Measurements from ENCODE around the gene FGD4. TPM values are rescaled to one million over a fixed set of nuclear protein-coding genes. Genes with fewer than 3 reads are reported as not detected.

Gene FGD4
- total RNA-seq, 1 donor: 17.3 TPM

DNA sequence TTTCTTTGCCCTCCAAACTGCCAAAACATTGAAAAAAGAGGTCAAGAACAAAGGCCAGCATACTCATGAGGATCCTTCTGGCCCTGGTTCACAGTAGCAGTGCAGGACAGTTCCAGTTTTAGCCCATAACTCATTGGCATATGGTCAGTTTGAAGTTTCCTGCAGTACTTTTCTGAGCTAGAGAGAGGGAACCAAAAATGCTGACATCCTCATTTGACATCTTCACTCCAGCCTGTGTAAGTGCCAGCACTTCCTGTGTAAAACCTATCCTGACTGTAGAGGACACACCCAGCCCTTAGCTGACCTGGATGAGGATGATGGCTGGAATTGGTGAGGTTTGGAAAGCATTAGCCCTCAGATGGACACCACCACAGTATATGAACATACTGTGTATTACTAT is 84.1 kb downstream of the FGD4 start:
- Histone ChIP-seq H3K27me3 (ENCODE audit: insufficient read depth, low read length) (no peaks in the 10 kb centered on the region), H3K4me3 (ENCODE audit: low read length) (no peak overlapping the region), H3K4me1 (ENCODE audit: insufficient read depth, low read length) (peaks cover 51% of the 10 kb centered on the region), H3K9me3 (ENCODE audit: low read depth, low read length) (no peaks in the 10 kb centered on the region)

DNA sequence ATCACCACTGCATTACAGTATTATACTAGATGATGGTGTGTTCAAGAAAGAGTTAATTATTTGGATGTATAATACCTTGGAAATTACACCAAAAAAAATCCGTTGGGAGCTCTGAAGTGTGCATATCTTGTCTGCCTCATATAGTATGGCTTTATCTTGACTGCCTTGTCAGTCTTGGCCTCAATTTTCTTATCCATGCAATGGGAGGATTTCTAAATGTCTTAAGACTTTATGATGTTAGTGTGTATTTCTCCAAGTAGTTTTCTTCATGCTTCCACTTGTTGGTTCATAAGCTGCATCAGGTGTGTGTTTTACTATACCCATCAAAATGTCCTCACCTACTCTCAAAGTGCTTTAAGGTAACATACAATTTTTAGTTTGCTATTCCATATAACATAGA is 84.6 kb downstream of the FGD4 start:
- Histone ChIP-seq H3K9me3 (ENCODE audit: low read depth, low read length) (no peaks in the 10 kb centered on the region), H3K27me3 (ENCODE audit: insufficient read depth, low read length) (no peaks in the 10 kb centered on the region), H3K4me3 (ENCODE audit: low read length) (no peak overlapping the region), H3K4me1 (ENCODE audit: insufficient read depth, low read length) (peaks cover 48% of the 10 kb centered on the region)

DNA sequence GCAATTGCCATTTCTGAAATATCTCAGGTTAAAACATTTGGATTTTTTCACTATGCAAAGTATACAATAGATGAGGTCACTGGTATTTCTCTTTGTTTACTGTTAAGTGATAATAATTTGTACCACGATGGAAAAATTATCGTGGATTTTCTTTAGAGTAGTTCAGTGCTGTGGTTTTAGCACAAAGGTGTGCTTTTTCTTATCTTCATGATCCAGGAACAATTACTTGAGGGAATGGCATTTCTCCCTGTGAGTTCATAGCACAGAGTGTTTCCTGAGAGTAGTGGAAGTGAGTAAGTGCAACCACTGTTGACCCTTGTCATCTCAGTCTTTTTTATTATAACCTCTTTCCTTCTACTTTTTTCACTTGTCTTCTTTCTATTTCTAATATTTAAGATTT is 86.8 kb downstream of the FGD4 start:
- Histone ChIP-seq H3K27me3 (ENCODE audit: insufficient read depth, low read length) (no peaks in the 10 kb centered on the region), H3K4me1 (ENCODE audit: insufficient read depth, low read length) (peaks cover 42% of the 10 kb centered on the region), H3K9me3 (ENCODE audit: low read depth, low read length) (no peaks in the 10 kb centered on the region), H3K4me3 (ENCODE audit: low read length) (peak overlapping the region; percentile 46)

GRCh38 chr12:32488132-32488531 is 88.8 kb downstream of the FGD4 start:
- Histone ChIP-seq H3K9me3 (ENCODE audit: low read depth, low read length) (no peaks in the 10 kb centered on the region), H3K4me1 (ENCODE audit: insufficient read depth, low read length) (peaks cover 34% of the 10 kb centered on the region), H3K4me3 (ENCODE audit: low read length) (no peak overlapping the region), H3K27me3 (ENCODE audit: insufficient read depth, low read length) (no peaks in the 10 kb centered on the region)

DNA sequence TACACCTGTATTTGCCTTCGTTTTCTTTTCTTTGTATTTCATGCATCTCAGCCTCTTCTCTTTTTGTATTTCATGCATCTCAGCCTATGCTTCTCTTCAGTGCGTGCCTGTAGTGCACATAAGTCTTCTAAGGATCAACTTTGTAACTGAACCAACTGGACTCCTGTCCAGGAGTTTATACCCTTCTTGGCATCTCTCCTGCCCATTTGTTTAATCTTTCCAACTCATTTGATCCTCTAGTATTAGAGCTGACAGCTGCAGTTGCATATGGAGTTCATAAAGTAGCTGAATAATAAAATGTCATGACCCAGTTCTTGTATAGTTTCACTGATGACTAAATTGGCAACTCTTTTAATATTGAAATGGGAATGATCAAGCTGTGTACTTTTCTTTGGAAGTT is 89.7 kb downstream of the FGD4 start:
- Histone ChIP-seq H3K4me1 (ENCODE audit: insufficient read depth, low read length) (peaks cover 32% of the 10 kb centered on the region), H3K27me3 (ENCODE audit: insufficient read depth, low read length) (no peaks in the 10 kb centered on the region), H3K4me3 (ENCODE audit: low read length) (no peak overlapping the region), H3K9me3 (ENCODE audit: low read depth, low read length) (no peaks in the 10 kb centered on the region)

DNA sequence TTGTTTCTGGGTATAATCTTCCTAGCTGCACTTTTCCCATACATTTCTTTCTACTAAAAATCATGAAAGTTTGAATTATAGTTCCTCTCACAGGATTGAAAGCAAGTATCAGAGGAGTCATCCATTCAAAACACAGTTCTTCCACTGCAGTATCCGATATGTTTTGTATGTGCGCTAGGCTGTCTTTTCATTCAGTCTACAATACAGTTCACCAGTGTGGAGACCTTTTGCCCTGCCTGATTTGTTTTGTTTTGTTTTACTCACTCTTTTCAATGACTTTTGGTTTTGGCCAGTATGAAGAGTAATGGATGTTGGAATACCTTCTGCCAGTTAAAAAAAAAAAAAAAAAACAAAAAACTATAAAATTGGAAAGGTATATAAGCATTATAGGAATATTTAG is 91.4 kb downstream of the FGD4 start:
- H3K4me1 ChIP-seq (ENCODE audit: insufficient read depth, low read length): peaks cover 27% of the 10 kb centered on the region
- H3K27me3 ChIP-seq (ENCODE audit: insufficient read depth, low read length): no peaks in the 10 kb centered on the region
- no peaks in the 10 kb centered on the region for H3K9me3 ChIP-seq (ENCODE audit: low read depth, low read length)
- no peak overlapping the region for H3K4me3 ChIP-seq (ENCODE audit: low read length)

DNA sequence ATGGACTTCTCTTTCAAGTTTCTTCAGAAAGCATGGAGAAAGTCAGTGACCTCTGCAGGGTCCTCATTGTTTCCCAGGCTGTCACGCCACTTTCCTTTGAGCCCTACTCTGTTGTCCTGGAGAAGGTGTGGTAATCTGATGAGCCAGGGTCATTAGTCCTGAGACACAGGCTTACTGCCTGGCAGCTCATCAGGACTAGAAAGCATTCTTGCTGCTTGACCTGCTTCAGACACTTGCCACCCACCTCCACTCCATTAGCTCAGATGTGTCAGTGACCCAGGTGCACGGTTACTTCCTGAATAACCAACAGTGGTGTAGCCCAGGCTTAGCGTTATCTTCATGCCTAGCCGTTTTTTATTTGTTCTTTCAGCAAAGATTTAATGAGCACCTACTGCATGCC is 93.9 kb downstream of the FGD4 start:
- H3K9me3 ChIP-seq (ENCODE audit: low read depth, low read length): no peaks in the 10 kb centered on the region
- no peaks in the 10 kb centered on the region for H3K27me3 ChIP-seq (ENCODE audit: insufficient read depth, low read length)
- peaks cover 28% of the 10 kb centered on the region for H3K4me1 ChIP-seq (ENCODE audit: insufficient read depth, low read length)
- H3K4me3 ChIP-seq (ENCODE audit: low read length): no peak overlapping the region

DNA sequence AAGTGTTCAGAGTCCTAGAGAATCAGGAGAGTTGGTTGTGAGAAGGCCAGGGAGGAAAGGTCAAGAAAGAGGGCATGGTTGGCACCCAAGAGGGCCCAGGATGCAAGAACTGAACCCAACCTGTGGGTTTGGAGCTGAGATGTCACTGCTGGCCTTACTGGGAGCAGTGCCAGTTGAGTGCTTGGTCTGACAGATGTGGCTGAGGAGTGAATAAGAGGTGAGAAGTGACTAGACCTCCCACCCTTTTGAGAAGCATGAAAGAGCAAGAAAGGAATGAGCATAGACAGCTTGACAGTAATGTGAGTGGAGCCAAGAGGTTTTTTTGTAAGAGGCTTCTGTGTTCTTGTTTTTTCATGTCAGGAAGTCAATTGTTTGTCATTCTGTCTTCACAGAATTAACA is 95.3 kb downstream of the FGD4 start:
- H3K27me3 ChIP-seq (ENCODE audit: insufficient read depth, low read length): no peaks in the 10 kb centered on the region
- peaks cover 29% of the 10 kb centered on the region for H3K4me1 ChIP-seq (ENCODE audit: insufficient read depth, low read length)
- no peak overlapping the region for H3K4me3 ChIP-seq (ENCODE audit: low read length)
- no peaks in the 10 kb centered on the region for H3K9me3 ChIP-seq (ENCODE audit: low read depth, low read length)

DNA sequence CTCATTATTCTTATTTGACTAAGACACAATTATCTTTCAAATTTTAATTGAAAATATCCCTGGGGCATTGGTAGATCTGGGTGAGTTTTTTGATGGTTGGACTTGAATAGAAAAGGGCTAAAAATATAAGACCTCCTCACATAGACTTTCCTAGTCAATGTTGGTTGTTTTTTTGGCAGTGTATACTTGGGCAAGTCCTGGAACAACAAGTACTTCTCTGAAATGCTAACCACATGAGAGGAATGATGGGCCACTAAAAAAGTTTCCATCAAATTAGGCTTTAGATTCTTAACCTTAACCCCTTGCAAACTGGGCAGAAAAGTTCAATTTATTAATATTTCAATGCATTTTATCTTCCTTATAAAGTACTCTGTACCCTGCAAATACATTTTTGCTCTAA is 97.6 kb downstream of the FGD4 start:
- H3K27me3 ChIP-seq (ENCODE audit: insufficient read depth, low read length): no peaks in the 10 kb centered on the region
- no peaks in the 10 kb centered on the region for H3K9me3 ChIP-seq (ENCODE audit: low read depth, low read length)
- H3K4me3 ChIP-seq (ENCODE audit: low read length): no peak overlapping the region
- H3K4me1 ChIP-seq (ENCODE audit: insufficient read depth, low read length): peaks cover 32% of the 10 kb centered on the region

- Histone ChIP-seq H3K4me1 (ENCODE audit: insufficient read depth, low read length) (peaks cover 41% of the 10 kb centered on the region), H3K9me3 (ENCODE audit: low read depth, low read length) (no peaks in the 10 kb centered on the region), H3K4me3 (ENCODE audit: low read length) (no peak overlapping the region), H3K27me3 (ENCODE audit: insufficient read depth, low read length) (no peaks in the 10 kb centered on the region)
Observed at GRCh38 chr12:32497864-32498263, 98.5 kb downstream of the FGD4 start.

- Histone ChIP-seq H3K4me3 (ENCODE audit: low read length) (no peak overlapping the region), H3K4me1 (ENCODE audit: insufficient read depth, low read length) (peaks cover 39% of the 10 kb centered on the region), H3K9me3 (ENCODE audit: low read depth, low read length) (no peaks in the 10 kb centered on the region), H3K27me3 (ENCODE audit: insufficient read depth, low read length) (no peaks in the 10 kb centered on the region)
Observed at GRCh38 chr12:32499048-32499447, 99.7 kb downstream of the FGD4 start.

DNA sequence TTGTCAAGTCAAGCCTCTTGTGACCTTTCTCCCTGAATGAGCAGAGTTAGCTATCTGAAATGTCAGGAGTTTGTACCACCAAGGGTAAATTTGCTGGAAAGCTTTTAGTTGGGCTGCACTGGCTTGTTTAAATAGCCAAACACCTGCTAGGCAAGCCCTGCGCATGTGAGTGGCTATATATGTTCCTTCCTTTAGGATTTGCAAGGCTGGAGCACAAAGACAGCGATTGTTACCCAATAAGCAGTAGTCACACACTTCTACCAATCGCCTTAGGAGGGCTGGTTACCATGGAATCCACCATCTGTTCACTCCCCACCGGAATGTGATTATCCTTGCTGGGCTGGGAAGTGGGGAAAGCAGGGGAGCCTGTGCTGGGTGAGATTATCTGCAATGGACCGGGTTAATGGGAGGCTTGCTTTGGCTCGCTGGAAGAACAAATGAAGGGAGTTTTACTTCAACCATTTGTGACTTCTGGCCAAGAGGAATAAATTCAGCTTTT is 102.5 kb downstream of the FGD4 start:
- Histone ChIP-seq H3K27me3 (ENCODE audit: insufficient read depth, low read length) (no peaks in the 10 kb centered on the region), H3K4me3 (ENCODE audit: low read length) (no peak overlapping the region), H3K4me1 (ENCODE audit: insufficient read depth, low read length) (peaks cover 48% of the 10 kb centered on the region), H3K9me3 (ENCODE audit: low read depth, low read length) (no peaks in the 10 kb centered on the region)

GRCh38 chr12:32502693-32503502 is 103.5 kb downstream of the FGD4 start:
- H3K9me3 ChIP-seq (ENCODE audit: low read depth, low read length): no peaks in the 10 kb centered on the region

DNA sequence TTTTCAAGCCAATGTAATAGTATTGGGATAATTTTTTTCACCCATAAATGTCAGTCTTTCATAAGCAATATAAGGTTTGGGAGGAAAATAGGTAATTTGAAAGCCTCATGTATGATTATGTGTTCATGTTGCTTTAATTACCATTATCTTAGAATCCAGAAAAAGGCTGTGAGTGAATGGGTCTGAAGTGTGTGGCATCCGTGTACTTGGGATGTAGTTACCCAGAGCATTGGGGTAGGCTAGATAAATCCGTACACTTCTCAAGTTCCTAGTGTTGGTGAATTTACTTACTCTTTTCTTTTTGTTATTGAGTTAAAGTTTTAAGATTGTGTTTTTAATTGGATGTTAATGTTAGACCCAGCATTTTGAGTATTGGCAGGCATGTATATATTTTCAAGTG is 104.4 kb downstream of the FGD4 start:
- H3K27me3 ChIP-seq (ENCODE audit: insufficient read depth, low read length): no peaks in the 10 kb centered on the region
- H3K9me3 ChIP-seq (ENCODE audit: low read depth, low read length): no peaks in the 10 kb centered on the region
- no peak overlapping the region for H3K4me3 ChIP-seq (ENCODE audit: low read length)
- H3K4me1 ChIP-seq (ENCODE audit: insufficient read depth, low read length): peaks cover 49% of the 10 kb centered on the region

More at GRCh38 chr12:32502693-32503502, 103.5 kb downstream of the FGD4 start:
- no peak overlapping the region for H3K4me3 ChIP-seq (ENCODE audit: low read length)
- no peaks in the 10 kb centered on the region for H3K27me3 ChIP-seq (ENCODE audit: insufficient read depth, low read length)
- H3K4me1 ChIP-seq (ENCODE audit: insufficient read depth, low read length): peaks cover 51% of the 10 kb centered on the region

- no peaks in the 10 kb centered on the region for H3K9me3 ChIP-seq (ENCODE audit: low read depth, low read length)
- H3K27me3 ChIP-seq (ENCODE audit: insufficient read depth, low read length): no peaks in the 10 kb centered on the region
- peaks cover 49% of the 10 kb centered on the region for H3K4me1 ChIP-seq (ENCODE audit: insufficient read depth, low read length)
- no peak overlapping the region for H3K4me3 ChIP-seq (ENCODE audit: low read length)
Observed at GRCh38 chr12:32504591-32504990, 105.2 kb downstream of the FGD4 start.
